Ovary (tissue), 3 donors: Measurements from ENCODE around the gene UTP20.

Source experiments
- CTCF ChIP-seq, 3 donors: fragments of 450-650 bp in 2 of 3; fragments of 200-600 bp in 1 of 3; IDR thresholded peaks; one replicate each; pipeline versions ENCODE4 v1.5.1 to v1.8.0; 2016 to 2022; ENCODE audit warnings: antibody characterized with exemption in 3 of 3, mild to moderate bottlenecking in 1 of 3
- EP300 ChIP-seq: sonication (generic); formaldehyde crosslinking; IDR thresholded peaks from one replicate; pipeline ENCODE4 v1.6.1; 2017; ENCODE audit warnings: antibody characterized with exemption
- POLR2A ChIP-seq: fragments of 450-650 bp; IDR thresholded peaks from one replicate; pipeline ENCODE4 v1.6.1; 2017; ENCODE audit warnings: antibody characterized with exemption, mild to moderate bottlenecking, moderate library complexity
- donor health status: DM: no; HTN: no; CAD: no.

GRCh38 chr12:101356794-101357193, 76.9 kb downstream of the UTP20 start:
- TF ChIP-seq CTCF (IDR thresholded peaks at IDR 0.05) (no peak), EP300 (no peak), POLR2A (no peak)
